NCI-H748 (cell line): ENCODE data around the gene MACROD1.

Experiments used
- DNase-seq: peaks from one replicate; lab custom pipeline; 2025; ENCODE audit not compliant: unreplicated experiment; lab: John Stamatoyannopoulos, UW

The MACROD1 gene

GRCh38 chr11:64165842-64166635, at the start of gene MACROD1:
Gene MACROD1, minus strand, starts transcription at chr11:64166113. Its CDS starts 119 bp downstream, at chr11:64165994.
- peak; percentile 90 for DNase-seq

GRCh38 chr11:64211181-64211872, 45.4 kb upstream of the MACROD1 start:
- no peak for DNase-seq

- no peak for DNase-seq
Measured at GRCh38 chr11:64210301-64211020, 44.5 kb upstream of the MACROD1 start.

GRCh38 chr11:64209563-64209843, 43.6 kb upstream of the MACROD1 start:
- no peak for DNase-seq

- DNase-seq = no peak
Measured at GRCh38 chr11:64208796-64209562, 43.1 kb upstream of the MACROD1 start.

- DNase-seq = no peak
Measured at GRCh38 chr11:64208086-64208795, 42.3 kb upstream of the MACROD1 start.

- DNase-seq = no peak
Measured at GRCh38 chr11:64207256-64208085, 41.6 kb upstream of the MACROD1 start.

GRCh38 chr11:64206457-64207255, 40.7 kb upstream of the MACROD1 start, which contains the start of gene FERMT3:
Gene FERMT3, plus strand, starts transcription at chr11:64206721. Its CDS starts 644 bp downstream, at chr11:64207365.
- DNase-seq = no peak

GRCh38 chr11:64204464-64204989, 38.6 kb upstream of the MACROD1 start:
- DNase-seq = peak; percentile 73

- no peak for DNase-seq
Measured at GRCh38 chr11:64204080-64204440, 38.1 kb upstream of the MACROD1 start.

- no peak for DNase-seq
Measured at GRCh38 chr11:64203421-64204079, 37.6 kb upstream of the MACROD1 start.

- DNase-seq = no peak
Measured at GRCh38 chr11:64202992-64203391, 37.1 kb upstream of the MACROD1 start.

- DNase-seq = no peak
Measured at GRCh38 chr11:64201543-64201942, 35.6 kb upstream of the MACROD1 start.

- DNase-seq = no peak
Measured at GRCh38 chr11:64198511-64198910, 32.6 kb upstream of the MACROD1 start.

GRCh38 chr11:64196626-64197025, 30.7 kb upstream of the MACROD1 start:
- DNase-seq = no peak

GRCh38 chr11:64192434-64192833, 26.5 kb upstream of the MACROD1 start:
- no peak for DNase-seq

GRCh38 chr11:64186492-64187165, 20.7 kb upstream of the MACROD1 start:
- peak; percentile 26 for DNase-seq
